OCI-LY3 (cell line): ENCODE results near the gene KCNK4.

Experiments
- H2AFZ ChIP-seq: fragments of 200-600, 300-600 bp; shearing (Covaris generic); 2 replicates; pipeline ENCODE4 v1.6.0; 2014; ENCODE audit warnings: antibody characterized with exemption, low read depth, low read length
- H3K27ac ChIP-seq: fragments of 200-600, 300-600 bp; sonication (generic); 2 replicates; pipeline ENCODE4 v1.5.1; 2014; ENCODE audit warnings: mild to moderate bottlenecking, low read length, moderate library complexity, mixed read lengths
- H3K27me3 ChIP-seq: fragments of 200-600, 300-600 bp; sonication (generic); 2 replicates; pipeline ENCODE4 v1.6.1; 2014; ENCODE audit warnings: low read depth, low read length, mixed read lengths
- H3K36me3 ChIP-seq: fragments of 200-600, 300-600 bp; sonication (generic); replicated peaks from 2 replicates; pipeline ENCODE3; 2014; ENCODE audit warnings: low read depth, low read length, mixed read lengths
- H3K4me1 ChIP-seq: fragments of 300-600, 200-600 bp; sonication (generic); 2 replicates; pipeline ENCODE4 v1.6.1; 2014; ENCODE audit warnings: low read length, mixed read lengths
- H3K4me2 ChIP-seq: fragments of 200-600, 300-600 bp; sonication (generic); 2 replicates; pipeline ENCODE4 v1.6.1; 2014; ENCODE audit warnings: low read length, mixed read lengths
- H3K4me3 ChIP-seq: fragments of 300-600, 200-600 bp; sonication (generic); 2 replicates; pipeline ENCODE4 v1.5.1; 2014; ENCODE audit warnings: antibody characterized with exemption, mild to moderate bottlenecking, low read length, moderate library complexity
- H3K79me2 ChIP-seq: fragments of 300-600, 200-600 bp; shearing (Covaris generic); 2 replicates; pipeline ENCODE4 v1.6.1; 2014; ENCODE audit warnings: mild to moderate bottlenecking, low read length, mixed read lengths
- H3K9ac ChIP-seq: fragments of 300-600, 200-600 bp; shearing (Covaris generic); 2 replicates; pipeline ENCODE4 v1.6.0; 2014; ENCODE audit warnings: mild to moderate bottlenecking, low read length, moderate library complexity
- H3K9me3 ChIP-seq: fragments of 200-600, 300-600 bp; shearing (Covaris generic); 2 replicates; pipeline ENCODE4 v1.6.1; 2014; ENCODE audit warnings: low read length, mixed read lengths; ENCODE audit not compliant: insufficient read depth
- H4K20me1 ChIP-seq: fragments of 200-600, 300-600 bp; sonication (generic); 2 replicates; pipeline ENCODE4 v1.6.1; 2016; ENCODE audit warnings: low read length, mixed read lengths; ENCODE audit not compliant: insufficient read depth
- CTCF ChIP-seq: fragments of 200-600, 300-600 bp; sonication (generic); IDR thresholded peaks from 2 replicates; pipeline ENCODE4 v1.5.1; 2014; ENCODE audit warnings: antibody characterized with exemption, low read length, low read depth
- EZH2phosphoT487 ChIP-seq: fragments of 200-600 bp; shearing (Covaris generic); IDR thresholded peaks from 2 replicates; pipeline ENCODE4 v1.6.1; 2018; ENCODE audit warnings: antibody characterized with exemption, mixed run types, low read depth

The KCNK4 gene

GRCh38 chr11:64291752-64292459 is 804 bp downstream of the KCNK4 start:
- Histone ChIP-seq H3K79me2 (no peaks in the 10 kb centered on the region), H4K20me1 (no peaks in the 10 kb centered on the region), H3K27ac (no peak overlapping the region), H3K9me3 (no peaks in the 10 kb centered on the region), H3K4me1 (no peaks in the 10 kb centered on the region), H3K9ac (no peak overlapping the region), H3K36me3 (no peaks in the 10 kb centered on the region), H3K27me3 (peaks cover 16% of the 10 kb centered on the region; the same call in 1 of the 2 replicates), H2AFZ (no peak overlapping the region), H3K4me2 (no peak overlapping the region), H3K4me3 (no peak overlapping the region)
- TF ChIP-seq CTCF (no peak), EZH2phosphoT487 (no peak)

GRCh38 chr11:64292460-64293254 is 1.6 kb downstream of the KCNK4 start:
- Histone ChIP-seq H3K27ac (no peak overlapping the region), H3K4me3 (no peak overlapping the region), H3K4me2 (no peak overlapping the region), H3K9me3 (no peaks in the 10 kb centered on the region), H3K4me1 (no peaks in the 10 kb centered on the region), H3K79me2 (no peaks in the 10 kb centered on the region), H2AFZ (no peak overlapping the region), H3K9ac (no peak overlapping the region), H3K27me3 (peaks cover 16% of the 10 kb centered on the region; the same call in 1 of the 2 replicates), H4K20me1 (no peaks in the 10 kb centered on the region), H3K36me3 (no peaks in the 10 kb centered on the region)
- no peak for TF ChIP-seq CTCF
- no peak for TF ChIP-seq EZH2phosphoT487

GRCh38 chr11:64294774-64295173 is 3.7 kb downstream of the KCNK4 start:
- no peaks in the 10 kb centered on the region for H3K9me3 ChIP-seq
- H2AFZ ChIP-seq: no peak overlapping the region
- peaks cover 16% of the 10 kb centered on the region; the same call in 1 of the 2 replicates for H3K27me3 ChIP-seq
- H3K4me1 ChIP-seq: no peaks in the 10 kb centered on the region
- no peak overlapping the region for H3K27ac ChIP-seq
- no peaks in the 10 kb centered on the region for H3K79me2 ChIP-seq
- no peak overlapping the region for H3K4me2 ChIP-seq
- TF ChIP-seq CTCF: no peak
- no peak for TF ChIP-seq EZH2phosphoT487
- no peaks in the 10 kb centered on the region for H3K36me3 ChIP-seq
- H3K9ac ChIP-seq: no peak overlapping the region
- H4K20me1 ChIP-seq: no peaks in the 10 kb centered on the region
- H3K4me3 ChIP-seq: no peak overlapping the region

GRCh38 chr11:64295760-64296159 is 4.7 kb downstream of the KCNK4 start:
- H2AFZ ChIP-seq: no peak overlapping the region
- no peaks in the 10 kb centered on the region for H3K36me3 ChIP-seq
- TF ChIP-seq CTCF (no peak), EZH2phosphoT487 (no peak)
- H3K4me1 ChIP-seq: no peaks in the 10 kb centered on the region
- no peak overlapping the region for H3K4me3 ChIP-seq
- no peaks in the 10 kb centered on the region for H3K9me3 ChIP-seq
- H3K79me2 ChIP-seq: no peaks in the 10 kb centered on the region
- peaks cover 16% of the 10 kb centered on the region; the same call in 1 of the 2 replicates for H3K27me3 ChIP-seq
- H4K20me1 ChIP-seq: no peaks in the 10 kb centered on the region
- no peak overlapping the region for H3K9ac ChIP-seq
- H3K27ac ChIP-seq: no peak overlapping the region
- H3K4me2 ChIP-seq: no peak overlapping the region
